Measurements from ENCODE around the gene CSH2.
"Not testable (repeated sequence)": the region's sequence is repeated elsewhere in the genome, so short reads cannot be mapped to it uniquely, and the experiment has no call there.

Gene CSH2

GRCh38 chr17:63894821-63895220 is 21.3 kb upstream of the CSH2 start:
- DNase-seq, result not testable (repeated sequence)

GRCh38 chr17:63894021-63894420 is 20.5 kb upstream of the CSH2 start:
- not testable (repeated sequence) for DNase-seq

GRCh38 chr17:63892316-63893037 is 19.0 kb upstream of the CSH2 start:
- DNase-seq, result not testable (repeated sequence)

- peak; percentile 37 for DNase-seq
These were observed 15.8 kb upstream of the CSH2 start for GRCh38 chr17:63889026-63889848.

GRCh38 chr17:63885119-63885518 is 11.6 kb upstream of the CSH2 start:
- DNase-seq, result not testable (repeated sequence)

GRCh38 chr17:63882626-63883126 is 9.2 kb upstream of the CSH2 start:
- not testable (repeated sequence) for DNase-seq

GRCh38 chr17:63881935-63882601 is 8.6 kb upstream of the CSH2 start, which contains the start of gene GH2:
Gene GH2 (minus strand): TSS chr17:63881944. CDS start chr17:63881801, 143 bp downstream.
- peak; percentile 71 for DNase-seq

- DNase-seq, result not testable (repeated sequence)
These were observed 7.9 kb upstream of the CSH2 start for GRCh38 chr17:63881337-63881736.

GRCh38 chr17:63880706-63881105 is 7.2 kb upstream of the CSH2 start:
- no peak for DNase-seq

- DNase-seq, result not testable (repeated sequence)
These were observed 4.9 kb upstream of the CSH2 start for GRCh38 chr17:63878413-63878812.

- DNase-seq, result not testable (repeated sequence)
These were observed 1.2 kb upstream of the CSH2 start for GRCh38 chr17:63874693-63875092.

GRCh38 chr17:63874061-63874626 is 667 bp upstream of the CSH2 start:
- DNase-seq, result not testable (repeated sequence)

- not testable (repeated sequence) for DNase-seq
These were observed 1.7 kb downstream of the CSH2 start for GRCh38 chr17:63871646-63872365.

- DNase-seq, result not testable (repeated sequence)
These were observed 3.2 kb downstream of the CSH2 start for GRCh38 chr17:63870292-63870665.

GRCh38 chr17:63869491-63870291 is 3.8 kb downstream of the CSH2 start:
- not testable (repeated sequence) for DNase-seq

GRCh38 chr17:63866625-63867024 is 6.9 kb downstream of the CSH2 start:
- DNase-seq, result not testable (repeated sequence)

GRCh38 chr17:63859257-63859656 is 14.2 kb downstream of the CSH2 start:
- no peak for DNase-seq

GRCh38 chr17:63856425-63856824 is 17.1 kb downstream of the CSH2 start:
- DNase-seq, result not testable (repeated sequence)

GRCh38 chr17:63855185-63855584 is 18.3 kb downstream of the CSH2 start:
- DNase-seq, result no peak

GRCh38 chr17:63854709-63855108 is 18.8 kb downstream of the CSH2 start:
- no peak for DNase-seq

- DNase-seq, result no peak
These were observed 20.2 kb downstream of the CSH2 start for GRCh38 chr17:63853260-63853659.
